Colon (tissue), 2 donors: ENCODE measurements around the gene NPIPB8.
"Not testable (repeated sequence)": the region's sequence is repeated elsewhere in the genome, so short reads cannot be mapped to it uniquely, and the experiment has no call there.

Experiments used
- FAIRE-seq: peaks from 2 replicates; lab custom pipeline; 2012; peaks lifted over from hg19 to GRCh38; lab: Jason Lieb, UNC
- donor health status: control.
- donor health status: control.

The NPIPB8 gene

DNA sequence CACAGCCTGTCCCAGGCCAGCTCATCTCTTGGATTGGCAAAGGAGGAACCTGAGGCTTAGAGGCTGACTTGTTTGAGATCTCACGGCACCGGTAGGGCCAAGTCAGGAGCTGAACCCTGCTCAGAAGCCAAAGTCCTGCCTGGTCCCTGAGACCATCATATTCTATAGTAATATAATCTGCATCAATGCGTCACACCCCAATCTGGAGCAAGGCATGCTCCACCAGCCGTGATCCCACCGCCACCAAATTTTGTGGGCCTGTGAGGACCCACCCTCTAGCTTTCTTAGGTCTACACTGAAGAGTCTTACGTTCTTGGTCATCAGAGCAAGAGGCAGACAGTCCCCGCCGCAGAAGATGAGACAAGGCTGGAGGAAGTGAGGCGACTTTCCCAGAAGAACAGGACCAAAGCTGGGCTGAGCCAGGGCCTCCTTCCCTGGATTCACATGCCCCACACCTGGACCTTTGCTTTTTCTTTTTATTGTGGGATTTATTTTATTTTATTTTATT, 30.7 kb upstream of the NPIPB8 start:
- no peak for FAIRE-seq

- not testable (repeated sequence) for FAIRE-seq
Observed at GRCh38 chr16:28607681-28608495, 30.0 kb upstream of the NPIPB8 start.

DNA sequence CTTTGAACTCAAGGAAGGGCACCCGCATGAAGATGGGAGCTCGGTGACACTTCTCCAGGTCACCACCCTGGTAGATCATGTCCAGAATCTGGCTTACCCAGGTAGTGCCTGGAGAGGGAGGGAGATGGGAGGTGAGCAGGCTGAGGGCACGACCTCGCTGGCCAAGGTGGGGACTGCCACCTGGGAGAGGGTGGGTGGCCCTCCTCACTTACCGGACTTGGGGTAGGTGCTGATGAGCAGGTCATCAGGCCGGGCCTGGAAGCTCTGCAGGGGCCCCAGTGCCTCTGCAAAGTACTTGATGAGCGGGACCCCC, 29.4 kb upstream of the NPIPB8 start:
- not testable (repeated sequence) for FAIRE-seq

- FAIRE-seq: not testable (repeated sequence)
Observed at GRCh38 chr16:28608867-28609596, 28.8 kb upstream of the NPIPB8 start.

DNA sequence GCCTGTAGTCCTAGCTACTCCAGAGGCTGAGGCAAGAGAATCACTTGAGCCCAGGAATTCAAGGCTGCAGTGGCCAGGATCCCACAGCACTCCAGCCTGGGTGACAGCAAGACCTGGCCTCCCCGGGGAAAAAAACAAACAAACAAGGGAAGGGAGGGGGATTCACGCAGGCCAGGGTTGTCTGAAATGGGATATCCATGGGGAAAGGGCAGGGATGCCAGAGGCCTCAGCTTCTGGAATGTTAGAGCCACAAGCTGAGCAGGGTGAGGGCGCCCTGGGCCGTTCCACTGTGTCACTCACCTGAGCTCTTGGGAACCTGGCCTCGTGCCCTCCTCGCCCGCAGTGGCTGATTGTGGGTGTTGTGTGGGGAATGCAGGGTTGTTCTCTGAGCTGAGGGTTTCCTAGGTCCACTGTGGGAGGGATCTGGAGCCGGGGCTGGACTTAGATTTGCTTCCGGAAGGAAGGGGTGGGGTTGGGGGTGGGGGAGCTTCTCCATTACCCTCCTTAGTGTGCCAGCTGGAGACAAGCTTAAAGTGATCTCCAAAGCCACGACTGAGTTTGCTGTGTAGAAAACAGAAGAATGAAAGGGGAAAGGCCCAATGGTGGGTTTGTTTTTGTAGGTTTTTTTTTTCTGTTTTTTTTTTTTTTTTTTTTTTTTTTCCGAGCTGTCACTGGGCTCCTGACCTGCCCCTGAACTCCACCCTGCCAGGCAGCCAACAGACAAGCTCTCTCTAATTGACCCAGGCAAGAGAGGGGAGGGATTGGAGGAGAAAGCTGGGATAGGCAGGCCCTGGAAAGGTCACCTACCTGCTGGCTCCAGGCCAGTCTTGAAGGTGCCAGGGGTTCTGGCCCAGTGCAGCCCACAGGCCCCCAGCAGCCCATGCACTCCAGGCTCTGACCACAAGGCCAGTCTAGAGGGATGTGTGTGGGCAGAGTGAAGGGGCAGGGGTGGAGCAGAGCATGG, 28.0 kb upstream of the NPIPB8 start, which contains the start of gene SULT1A1:
Gene SULT1A1, minus strand, starts transcription at position 414 of the 964 bp plus-strand sequence. CDS start 1,189 bp downstream, outside the sequence.
- no peak for FAIRE-seq

GRCh38 chr16:28610595-28611191, 27.2 kb upstream of the NPIPB8 start:
- FAIRE-seq: no peak

DNA sequence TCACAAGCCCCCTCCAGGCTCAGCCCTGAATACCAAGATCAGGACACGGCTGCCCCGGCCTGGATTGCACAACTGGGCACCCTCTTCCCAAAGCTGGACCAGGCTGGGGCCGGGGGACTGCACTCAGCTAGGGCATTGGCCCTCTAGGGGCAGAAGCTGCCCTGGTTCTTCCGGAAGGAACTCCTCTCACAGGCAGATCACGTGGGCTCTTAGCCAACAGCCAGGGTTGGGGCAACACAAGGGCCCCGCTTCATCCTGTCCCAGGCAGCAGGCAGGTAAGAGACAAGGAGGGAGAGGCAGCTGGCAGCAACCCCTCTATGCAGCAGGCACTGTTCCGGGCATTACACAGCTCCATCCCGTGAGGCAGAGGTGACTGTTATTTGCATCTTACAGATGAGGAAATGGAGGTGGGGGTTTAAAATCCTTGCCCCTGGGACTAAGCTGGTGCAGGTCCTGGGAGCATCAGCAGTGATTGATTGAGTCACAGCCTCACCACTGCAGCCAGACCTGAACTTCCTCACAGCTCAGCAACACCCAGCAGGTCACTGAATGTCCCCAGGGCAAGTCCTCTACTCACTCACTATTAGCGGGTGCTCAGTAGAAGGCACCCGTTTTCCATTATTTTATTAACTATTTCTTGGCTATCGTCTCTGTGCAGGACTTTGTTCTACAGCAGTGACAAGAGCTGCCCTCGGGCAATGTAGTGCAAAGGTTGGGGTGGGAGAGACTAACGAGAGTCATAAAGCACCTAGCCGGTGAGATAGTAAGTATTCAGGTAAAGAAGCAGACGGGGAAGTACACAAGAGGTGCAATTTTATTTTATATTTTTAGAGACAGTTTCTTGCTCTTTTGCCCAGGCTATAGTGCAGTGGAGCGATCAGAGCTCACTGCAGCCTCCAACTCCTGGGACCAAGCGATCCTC, 25.2 kb upstream of the NPIPB8 start:
- FAIRE-seq: peak; percentile 80

DNA sequence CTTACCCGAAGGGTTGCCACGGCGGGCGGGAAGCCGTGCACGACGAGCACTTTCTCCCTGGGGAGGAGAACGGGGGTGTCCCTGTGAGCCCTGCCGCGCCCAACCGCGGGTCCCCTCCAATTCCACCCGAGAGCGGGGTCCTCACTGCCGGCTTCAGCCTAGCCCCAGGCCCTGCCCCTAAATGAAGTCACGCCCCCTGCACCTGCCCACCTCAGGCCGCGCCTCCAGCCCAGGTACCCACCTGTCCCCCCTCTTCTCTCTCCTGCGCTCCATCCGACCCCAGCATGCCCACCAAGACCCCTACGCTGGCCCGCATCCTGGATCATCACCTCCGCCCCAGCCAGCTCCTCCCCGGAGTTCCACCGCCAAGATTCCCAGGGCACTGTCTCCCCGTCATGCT, 24.0 kb upstream of the NPIPB8 start:
- FAIRE-seq: not testable (repeated sequence)

DNA sequence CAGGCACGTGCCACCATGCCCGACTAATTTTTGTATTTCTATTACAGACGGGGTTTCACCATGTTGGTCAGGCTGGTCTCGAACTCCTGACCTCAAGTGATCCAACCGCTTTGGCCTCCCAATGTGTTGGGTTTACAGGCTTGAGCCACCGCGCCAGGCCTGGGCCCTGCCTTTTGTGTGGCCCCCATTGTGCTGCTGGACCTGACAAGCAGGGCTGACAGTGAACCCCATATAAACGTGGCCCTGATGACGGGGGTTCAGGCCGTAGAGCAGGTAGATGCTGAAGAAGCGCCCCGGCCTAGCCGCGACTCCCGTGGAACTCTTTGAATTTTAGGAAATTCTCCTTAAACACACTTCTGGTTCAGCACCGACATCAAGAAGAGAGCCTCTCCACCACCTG, 23.3 kb upstream of the NPIPB8 start:
- not testable (repeated sequence) for FAIRE-seq

GRCh38 chr16:28615486-28616223, 22.2 kb upstream of the NPIPB8 start:
- FAIRE-seq: not testable (repeated sequence)

- not testable (repeated sequence) for FAIRE-seq
Observed at GRCh38 chr16:28616224-28616577, 21.7 kb upstream of the NPIPB8 start.

DNA sequence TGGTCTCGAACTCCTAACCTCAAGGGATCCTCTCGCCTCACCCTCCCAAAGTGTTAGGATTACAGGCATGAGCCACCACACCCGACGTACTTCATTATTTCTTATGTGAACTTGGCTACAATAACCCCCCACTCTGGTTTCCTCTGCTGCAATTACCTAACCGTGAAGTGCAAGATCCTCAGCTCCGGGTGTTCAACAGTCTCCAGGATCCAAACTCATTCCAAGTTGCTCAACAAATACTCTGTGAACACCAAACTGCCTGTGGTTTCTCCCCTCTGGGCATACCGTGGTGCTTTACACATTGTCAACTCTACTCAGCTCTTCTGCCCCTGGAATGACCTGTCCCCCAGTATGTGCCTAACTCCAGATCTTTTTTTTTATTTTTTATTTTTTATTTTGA, 21.2 kb upstream of the NPIPB8 start:
- FAIRE-seq: no peak

GRCh38 chr16:28617874-28618273, 20.0 kb upstream of the NPIPB8 start:
- FAIRE-seq: no peak

DNA sequence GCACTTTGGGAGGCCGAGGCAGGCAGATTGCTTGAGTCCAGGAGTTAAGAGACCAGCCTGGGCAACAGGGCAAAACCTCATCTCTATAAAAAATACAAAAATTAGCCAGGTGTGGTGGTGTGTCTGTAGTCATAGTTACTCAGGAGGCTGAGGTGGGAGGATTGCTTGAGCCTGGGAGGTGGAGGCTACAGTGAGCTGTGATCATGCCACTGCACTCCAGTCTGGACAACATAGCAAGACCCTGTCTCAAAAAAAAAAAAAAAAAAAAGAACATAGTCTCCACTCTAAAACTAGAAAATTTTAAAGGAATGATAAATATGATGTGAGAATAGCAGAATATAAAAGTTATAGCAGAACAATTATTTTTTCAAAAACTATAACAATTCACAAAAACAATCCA, 17.5 kb upstream of the NPIPB8 start:
- FAIRE-seq: not testable (repeated sequence)

DNA sequence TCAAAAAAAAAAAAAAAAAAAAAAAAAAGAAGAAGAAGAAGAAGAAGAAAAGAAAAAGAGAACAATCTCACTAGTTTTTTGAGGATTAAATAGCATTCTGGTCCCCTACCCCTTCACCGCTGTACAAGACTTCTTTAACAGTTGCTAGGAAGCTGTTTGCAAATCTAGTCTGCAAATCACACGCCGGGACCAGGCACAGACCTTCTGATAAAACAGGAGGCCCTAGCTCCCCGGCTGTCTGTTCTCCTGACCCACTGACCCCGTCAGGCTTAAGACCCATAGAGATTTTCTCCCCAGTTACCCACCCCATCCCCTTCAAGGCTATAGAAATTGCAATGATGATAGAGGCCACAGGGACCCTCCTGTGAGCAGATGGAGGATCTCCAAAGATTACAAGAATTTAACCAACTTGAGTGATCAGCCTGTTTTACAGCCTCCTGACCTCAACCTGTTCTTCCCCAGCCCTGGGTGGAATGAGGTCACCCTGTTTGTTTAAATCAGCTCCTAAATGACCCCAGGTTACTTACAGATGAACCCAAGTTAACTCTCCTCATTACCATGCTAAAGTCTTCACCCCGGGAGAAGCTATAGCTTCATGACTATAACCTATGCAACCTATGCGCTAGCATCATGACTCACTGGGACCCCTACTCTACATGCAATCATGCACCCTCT, 16.2 kb upstream of the NPIPB8 start:
- no peak for FAIRE-seq

- not testable (repeated sequence) for FAIRE-seq
Observed at GRCh38 chr16:28622532-28623171, 15.2 kb upstream of the NPIPB8 start.

DNA sequence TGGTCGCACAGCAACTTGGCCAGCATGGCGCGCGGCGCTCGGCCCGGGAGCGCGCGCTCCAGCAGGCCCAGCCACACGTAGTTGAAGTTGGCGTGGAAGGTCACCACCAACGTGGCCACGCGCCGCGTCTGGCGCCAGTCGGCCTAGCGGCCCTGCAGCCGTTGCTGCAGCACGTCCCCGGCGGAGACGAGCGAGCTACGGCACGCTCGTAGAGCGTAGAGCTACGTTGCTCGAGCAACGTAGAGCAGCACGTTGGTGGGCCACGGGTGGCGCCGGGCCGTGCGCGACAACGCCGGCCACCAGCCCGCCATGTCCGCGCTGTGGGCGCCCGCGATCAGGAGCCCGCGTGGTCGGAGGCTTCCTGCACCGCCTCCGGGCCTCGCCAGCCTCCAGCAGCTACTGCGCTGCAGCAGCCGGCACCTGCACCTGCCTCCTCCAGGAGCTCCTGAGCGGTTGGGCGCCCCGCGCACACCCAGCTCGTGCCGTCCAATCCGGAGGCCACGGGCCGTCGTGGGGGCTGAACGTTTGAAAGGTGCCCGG, 14.6 kb upstream of the NPIPB8 start:
- FAIRE-seq: no peak

- not testable (repeated sequence) for FAIRE-seq
Observed at GRCh38 chr16:28630905-28631304, 7.0 kb upstream of the NPIPB8 start.
